Activated CD4-positive, alpha-beta T cell treated with anti-CD3 and anti-CD28 coated beads, Interleukin-10, Interleukin-2, amounts not matched to agents 100 ng/mL and 50 ng/mL, durations not matched to agents 16 hours and 8 hours (primary cell): Measurements from ENCODE around the gene STRIP2.
"Not testable (repeated sequence)": the region's sequence is repeated elsewhere in the genome, so short reads cannot be mapped to it uniquely, and the experiment has no call there.

Experiments
- DNase-seq: peaks from one replicate; pipeline ENCODE4 v3.0.0-alpha.2; 2020

The STRIP2 gene

GRCh38 chr7:129457101-129457500, 22.9 kb downstream of the STRIP2 start:
- DNase-seq, result no peak

GRCh38 chr7:129458171-129458570, 23.9 kb downstream of the STRIP2 start:
- no peak for DNase-seq

- DNase-seq, result no peak
Measured at GRCh38 chr7:129461809-129462208, 27.6 kb downstream of the STRIP2 start.

- no peak for DNase-seq
Measured at GRCh38 chr7:129462420-129462819, 28.2 kb downstream of the STRIP2 start.

GRCh38 chr7:129464194-129464593, 30.0 kb downstream of the STRIP2 start:
- no peak for DNase-seq

- no peak for DNase-seq
Measured at GRCh38 chr7:129465080-129465479, 30.8 kb downstream of the STRIP2 start.

GRCh38 chr7:129466796-129467195, 32.6 kb downstream of the STRIP2 start:
- DNase-seq, result no peak

- DNase-seq, result no peak
Measured at GRCh38 chr7:129468087-129468486, 33.9 kb downstream of the STRIP2 start.

GRCh38 chr7:129468547-129468946, 34.3 kb downstream of the STRIP2 start:
- DNase-seq, result peak; percentile 34

- no peak for DNase-seq
Measured at GRCh38 chr7:129469930-129470329, 35.7 kb downstream of the STRIP2 start.

GRCh38 chr7:129470411-129470810, 36.2 kb downstream of the STRIP2 start:
- DNase-seq, result no peak

- DNase-seq, result peak; percentile 34
Measured at GRCh38 chr7:129471402-129471827, 37.2 kb downstream of the STRIP2 start.

GRCh38 chr7:129475931-129476330, 41.7 kb downstream of the STRIP2 start:
- DNase-seq, result not testable (repeated sequence)

GRCh38 chr7:129476398-129476797, 42.2 kb downstream of the STRIP2 start:
- not testable (repeated sequence) for DNase-seq

- no peak for DNase-seq
Measured at GRCh38 chr7:129479831-129480230, 45.6 kb downstream of the STRIP2 start.

GRCh38 chr7:129480674-129481363, 46.6 kb downstream of the STRIP2 start:
- no peak for DNase-seq

- not testable (repeated sequence) for DNase-seq
Measured at GRCh38 chr7:129481376-129481775, 47.1 kb downstream of the STRIP2 start.

- DNase-seq, result no peak
Measured at GRCh38 chr7:129482781-129483180, 48.5 kb downstream of the STRIP2 start.

- no peak for DNase-seq
Measured at GRCh38 chr7:129489491-129489890, 55.3 kb downstream of the STRIP2 start.

GRCh38 chr7:129492391-129492790, 58.2 kb downstream of the STRIP2 start:
- no peak for DNase-seq

GRCh38 chr7:129493555-129493954, 59.3 kb downstream of the STRIP2 start:
- DNase-seq, result no peak

- DNase-seq, result peak; percentile 74
Measured at GRCh38 chr7:129494041-129494440, 59.8 kb downstream of the STRIP2 start.

GRCh38 chr7:129495987-129496386, 61.8 kb downstream of the STRIP2 start:
- DNase-seq, result peak; percentile 62

- DNase-seq, result no peak
Measured at GRCh38 chr7:129496653-129497052, 62.4 kb downstream of the STRIP2 start.

GRCh38 chr7:129497156-129497555, 62.9 kb downstream of the STRIP2 start:
- no peak for DNase-seq
